Ishikawa (cell line): ENCODE results near the gene KLRF1.

Experiments used
- CEBPB ChIP-seq: IDR thresholded peaks from 2 replicates; pipeline ENCODE4 v1.6.1; 2012
- CREB1 ChIP-seq: IDR thresholded peaks from 2 replicates; pipeline ENCODE4 v1.6.1; 2012; ENCODE audit warnings: low read depth
- EGR1 ChIP-seq: IDR thresholded peaks from 2 replicates; pipeline ENCODE4 v1.6.1; 2012
- EP300 ChIP-seq: IDR thresholded peaks from 2 replicates; pipeline ENCODE4 v1.6.1; 2012; ENCODE audit warnings: borderline replicate concordance
- FOXM1 ChIP-seq: IDR thresholded peaks from 2 replicates; pipeline ENCODE4 v1.6.1; 2012; ENCODE audit warnings: low read depth, borderline replicate concordance
- NFIC ChIP-seq: IDR thresholded peaks from 2 replicates; pipeline ENCODE4 v1.6.1; 2012
- RAD21 ChIP-seq: IDR thresholded peaks from 2 replicates; pipeline ENCODE4 v1.6.1; 2012; ENCODE audit warnings: low read depth
- REST ChIP-seq: IDR thresholded peaks from 2 replicates; pipeline ENCODE4 v1.6.1; 2012; ENCODE audit warnings: low read depth, mild to moderate bottlenecking
- TAF1 ChIP-seq: IDR thresholded peaks from 2 replicates; pipeline ENCODE4 v1.6.1; 2012; ENCODE audit warnings: low read depth, mild to moderate bottlenecking
- TCF12 ChIP-seq: IDR thresholded peaks from 2 replicates; pipeline ENCODE4 v1.6.1; 2012; ENCODE audit warnings: low read depth
- TEAD4 ChIP-seq: IDR thresholded peaks from 2 replicates; pipeline ENCODE4 v1.6.1; 2012
- USF1 ChIP-seq: IDR thresholded peaks from 2 replicates; pipeline ENCODE4 v1.6.1; 2012
- YY1 ChIP-seq: IDR thresholded peaks from 2 replicates; pipeline ENCODE4 v1.6.1; 2012; ENCODE audit warnings: low read depth
- ZBTB7A ChIP-seq: IDR thresholded peaks from 2 replicates; pipeline ENCODE4 v1.6.1; 2012; ENCODE audit warnings: low read depth
- TF ChIP-seq, protein P1 (sequence below): IDR thresholded peaks from 2 replicates; pipeline ENCODE4 v1.6.1; 2012

The KLRF1 gene

GRCh38 chr12:9831720-9832119 lies 4.4 kb downstream of the KLRF1 start:
- TF ChIP-seq YY1, result no peak
- no peak for TF ChIP-seq NFIC
- no peak for TF ChIP-seq TAF1
- TF ChIP-seq REST, result no peak
- no peak for TF ChIP-seq CREB1
- TF ChIP-seq EP300, result no peak
- no peak for TF ChIP-seq TEAD4
- TF ChIP-seq RAD21, result no peak
- TF ChIP-seq EGR1, result no peak
- TF ChIP-seq USF1, result no peak
- no peak for TF ChIP-seq ZBTB7A

DNA sequence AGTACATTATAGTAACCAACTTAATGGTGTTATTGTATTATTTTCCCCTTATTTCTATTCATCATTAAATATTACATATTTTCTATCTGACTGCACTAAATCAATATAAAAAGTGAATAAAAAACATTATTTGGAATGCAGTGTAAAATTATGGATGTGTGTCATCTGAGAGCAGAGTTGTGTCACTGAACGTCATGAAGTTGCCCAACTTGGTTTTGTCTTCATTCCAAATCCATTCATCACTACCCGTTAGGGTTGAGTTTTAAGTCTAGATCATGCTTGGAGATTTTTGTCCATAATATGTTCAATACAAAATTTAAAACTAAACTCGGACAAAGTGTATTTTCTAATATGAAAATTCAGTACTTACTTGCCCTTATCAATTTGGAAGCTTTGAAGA lies 16.1 kb downstream of the KLRF1 start:
- TF ChIP-seq ZBTB7A (no peak), EGR1 (no peak), CREB1 (no peak), TAF1 (no peak), FOXM1 (no peak), RAD21 (no peak), USF1 (no peak), TEAD4 (no peak), TCF12 (no peak), CEBPB (no peak), REST (no peak), YY1 (no peak), EP300 (no peak), NFIC (no peak)
- TF ChIP-seq, protein P1, sequence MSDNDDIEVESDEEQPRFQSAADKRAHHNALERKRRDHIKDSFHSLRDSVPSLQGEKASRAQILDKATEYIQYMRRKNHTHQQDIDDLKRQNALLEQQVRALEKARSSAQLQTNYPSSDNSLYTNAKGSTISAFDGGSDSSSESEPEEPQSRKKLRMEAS, result no peak

- TF ChIP-seq CREB1, result no peak
- no peak for TF ChIP-seq EP300
- TF ChIP-seq RAD21, result no peak
- TF ChIP-seq USF1, result no peak
- no peak for TF ChIP-seq EGR1
- no peak for TF ChIP-seq ZBTB7A
- TF ChIP-seq CEBPB, result no peak
- TF ChIP-seq NFIC, result no peak
- no peak for TF ChIP-seq REST
- no peak for TF ChIP-seq FOXM1
- no peak for TF ChIP-seq TCF12
- TF ChIP-seq TAF1, result no peak
- TF ChIP-seq YY1, result no peak
These were observed 21.6 kb downstream of the KLRF1 start for GRCh38 chr12:9848899-9849298.

GRCh38 chr12:9851050-9851449 lies 23.8 kb downstream of the KLRF1 start:
- TF ChIP-seq TAF1, result no peak
- TF ChIP-seq CREB1, result no peak
- no peak for TF ChIP-seq EGR1
- TF ChIP-seq TCF12, result no peak
- no peak for TF ChIP-seq USF1
- no peak for TF ChIP-seq TEAD4
- TF ChIP-seq EP300, result no peak
- TF ChIP-seq YY1, result no peak
- TF ChIP-seq, protein P1, result no peak
- TF ChIP-seq NFIC, result no peak
- TF ChIP-seq ZBTB7A, result no peak
- no peak for TF ChIP-seq RAD21
